HCT116 (cell line): ENCODE results near the gene ASS1. TPM values are rescaled to one million over a fixed set of nuclear protein-coding genes. Genes with fewer than 3 reads are reported as not detected.
A peak's percentile ranks its signal among the peaks of the same experiment; 100 is the strongest.

Experiments used
- ATAC-seq: fragments of 200-7000 bp; cut with Tn5 transposase; 2 replicates; pipeline ENCODE4 v1.9.1; 2020; ENCODE audit warnings: mild to moderate bottlenecking, moderate library complexity
- BruUV-seq: library from RNA; stranded (reverse); fragments of 400-500 nt; replicated peaks from 2 replicates; lab custom pipeline; 2021; lab: Mats Ljungman, UMichigan
- CTCF ChIA-PET: fragments of 300-600 bp; sonication (Branson Sonifier 250); formaldehyde crosslinking; loops from one replicate; lab custom pipeline; 2021; ENCODE audit warnings: antibody characterized with exemption; lab: Charles Lee
- POLR2A ChIA-PET: fragments of 300-600, 350-600 bp; sonication (Branson Sonifier 250); formaldehyde crosslinking; loops from one replicate; lab custom pipeline; 2021; ENCODE audit warnings: antibody characterized with exemption; lab: Charles Lee
- RAD21 ChIA-PET, 2 experiments: fragments of 300-600 bp; sonication (Branson Sonifier 250); formaldehyde crosslinking; loops; one replicate each; lab custom pipeline; 2023; ENCODE audit warnings: low total read pairs in 2 of 2; ENCODE audit not compliant: uncharacterized antibody in 2 of 2, unreplicated experiment in 2 of 2, low non-redundant PET in 1 of 2; lab: Charles Lee
- DNase-seq: peaks from one replicate; pipeline ENCODE4 v3.0.0-alpha.2; 2010; ENCODE audit warnings: low read depth, low spot score
- H2AFZ ChIP-seq: fragments of 200-600 bp; shearing (Covaris generic), sonication (generic); 2 replicates; pipeline ENCODE4 v1.6.1; 2017; ENCODE audit warnings: low read depth, mixed run types, mixed read lengths, antibody characterized with exemption, low read length; ENCODE audit not compliant: poor library complexity, severe bottlenecking
- H3K27ac ChIP-seq: 2 replicates; pipeline ENCODE4 v1.5.1; 2012; ENCODE audit warnings: low read depth, low read length
- H3K27me3 ChIP-seq: fragments of 200-600 bp; sonication (generic); 2 replicates; pipeline ENCODE4 v1.6.1; 2016; ENCODE audit warnings: mixed run types, low read length, mixed read lengths; ENCODE audit not compliant: insufficient read depth
- H3K36me3 ChIP-seq, 2 experiments: fragments of 200-500 bp in 1 of 2; fragments of 200-600 bp in 1 of 2; sonication (Bioruptor generic) in 1 of 2; sonication (generic) in 1 of 2; 2 replicates each; pipeline versions ENCODE4 v1.5.1 to v1.6.1; 2014 to 2016; ENCODE audit warnings: low read length in 2 of 2, inconsistent platforms in 1 of 2, mixed read lengths in 1 of 2, mixed run types in 1 of 2; ENCODE audit not compliant: insufficient read depth in 2 of 2, control insufficient read depth in 1 of 2
- H3K4me1 ChIP-seq, 2 experiments: fragments of 200-600 bp in 1 of 2; sonication (generic) in 1 of 2; 2 replicates each; pipeline versions ENCODE4 v1.5.1 to v1.6.1; 2012 to 2017; ENCODE audit warnings: low read length in 2 of 2, inconsistent platforms in 1 of 2, mild to moderate bottlenecking in 1 of 2, mixed read lengths in 1 of 2, mixed run types in 1 of 2, moderate library complexity in 1 of 2; ENCODE audit not compliant: insufficient read depth in 2 of 2, control insufficient read depth in 1 of 2
- H3K4me2 ChIP-seq: fragments of 200-600 bp; sonication (generic); 2 replicates; pipeline ENCODE4 v1.6.1; 2017; ENCODE audit warnings: mixed run types, low read length, mixed read lengths
- H3K4me3 ChIP-seq, 2 experiments: fragments of 200-600 bp in 1 of 2; sonication (generic) in 1 of 2; replicated peaks in 1 of 2; 2 replicates each; pipeline ENCODE4 v1.5.1; 2011 to 2016; ENCODE audit warnings: low read length in 2 of 2, control low read depth in 1 of 2, low read depth in 1 of 2, mild to moderate bottlenecking in 1 of 2, mixed read lengths in 1 of 2, mixed run types in 1 of 2
- H3K79me2 ChIP-seq: fragments of 200-600 bp; sonication (generic); 2 replicates; pipeline ENCODE4 v1.6.1; 2017; ENCODE audit warnings: mild to moderate bottlenecking, mixed run types, low read length, moderate library complexity, mixed read lengths; ENCODE audit not compliant: insufficient read depth
- H3K9ac ChIP-seq: fragments of 200-600 bp; sonication (generic); 2 replicates; pipeline ENCODE4 v1.6.1; 2016; ENCODE audit warnings: low read length, mixed read lengths
- H3K9me2 ChIP-seq: fragments of 200-600 bp; sonication (generic), shearing (Covaris generic); 2 replicates; pipeline ENCODE4 v1.6.1; 2017; ENCODE audit warnings: mixed run types, mild to moderate bottlenecking, moderate library complexity; ENCODE audit not compliant: insufficient read depth
- H3K9me3 ChIP-seq, 2 experiments: fragments of 200-500 bp in 1 of 2; fragments of 200-600 bp in 1 of 2; sonication (Bioruptor generic) in 1 of 2; sonication (generic) in 1 of 2; 2 replicates each; pipeline ENCODE4 v1.6.1; 2014 to 2017; ENCODE audit warnings: low read length in 2 of 2, mixed read lengths in 2 of 2, inconsistent platforms in 1 of 2, low read depth in 1 of 2, mild to moderate bottlenecking in 1 of 2, mixed run types in 1 of 2, moderate library complexity in 1 of 2; ENCODE audit not compliant: control insufficient read depth in 1 of 2, insufficient read depth in 1 of 2
- H4K20me1 ChIP-seq: fragments of 200-600 bp; sonication (generic), shearing (Covaris generic); 2 replicates; pipeline ENCODE4 v1.6.1; 2017; ENCODE audit warnings: mixed run types, mild to moderate bottlenecking, moderate library complexity; ENCODE audit not compliant: insufficient read depth
- CBX3 ChIP-seq: IDR thresholded peaks from 2 replicates; pipeline ENCODE4 v1.6.1; 2012; ENCODE audit warnings: low read depth
- CEBPB ChIP-seq: IDR thresholded peaks from 2 replicates; pipeline ENCODE4 v1.6.1; 2012; ENCODE audit warnings: low read depth
- EZH2 ChIP-seq: fragments of 200-600 bp; sonication (generic); IDR thresholded peaks from 2 replicates; pipeline ENCODE4 v1.6.1; 2017; ENCODE audit warnings: antibody characterized with exemption, mixed run types
- MAX ChIP-seq: IDR thresholded peaks from 2 replicates; pipeline ENCODE4 v1.6.1; 2012
- POLR2A ChIP-seq: IDR thresholded peaks from 2 replicates; pipeline ENCODE4 v1.7.0; 2011; ENCODE audit warnings: borderline replicate concordance; ENCODE audit not compliant: insufficient read depth, insufficient read length; ENCODE audit errors: extremely low read depth
- POLR2AphosphoS5 ChIP-seq: IDR thresholded peaks from 2 replicates; pipeline ENCODE4 v1.6.1; 2011; ENCODE audit warnings: mild to moderate bottlenecking, low read depth, low read length, moderate library complexity
- SP1 ChIP-seq: IDR thresholded peaks from 2 replicates; pipeline ENCODE4 v1.6.1; 2012; ENCODE audit warnings: low read depth
- YY1 ChIP-seq: IDR thresholded peaks from 2 replicates; pipeline ENCODE4 v1.6.1; 2011; ENCODE audit warnings: low read length, low read depth, moderate library complexity, mild to moderate bottlenecking; ENCODE audit not compliant: insufficient replicate concordance; ENCODE audit errors: extremely low read depth
- intact Hi-C: fragments of 100-400 bp; cut with micrococcal nuclease; formaldehyde crosslinking; loops from 2 replicates; pipeline ENCODE4 v1.10.0; 2022
- total RNA-seq: library from RNA; stranded (reverse); gene quantifications from one replicate; pipeline ENCODE4 v1.2.1, GENCODE V29; 2021; ENCODE audit not compliant: unreplicated experiment

The ASS1 gene
- total RNA-seq, 1 experiment from 2014 or later: 92.6 TPM

DNA sequence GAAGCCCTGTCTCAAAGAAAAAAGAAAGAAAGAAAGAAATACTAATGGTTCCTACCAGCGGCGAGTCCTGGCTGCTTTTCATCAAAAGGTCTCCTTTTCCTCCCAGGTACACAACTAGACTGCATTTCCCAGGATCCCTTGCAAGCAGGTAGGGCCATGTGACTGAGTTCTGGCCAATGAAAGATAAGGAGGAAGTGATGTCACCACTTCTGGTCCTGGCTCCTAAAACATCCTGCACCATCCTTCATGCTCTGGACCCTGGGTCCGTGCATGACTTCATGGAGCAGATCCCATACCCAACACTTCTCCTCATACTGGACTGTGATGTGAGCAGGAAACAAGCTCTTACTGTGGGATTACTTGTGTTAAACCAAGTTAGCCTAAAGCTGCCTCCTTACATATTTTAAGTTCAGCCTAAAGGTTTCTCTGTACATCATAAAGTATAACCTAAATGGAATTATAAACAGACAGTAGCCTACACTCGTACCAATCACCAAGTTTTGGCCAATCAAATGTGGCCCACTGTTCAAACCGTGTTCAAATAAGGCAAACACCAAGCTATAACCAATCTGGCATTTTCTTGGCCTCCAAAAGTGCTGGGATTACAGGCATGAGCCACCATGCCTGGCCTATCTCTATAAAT, 104.5 kb downstream of the ASS1 start:
- H3K4me3 ChIP-seq: peak overlapping the region; percentile 7 to 29; a peak in 3 of 4 replicates
- RAD21 ChIA-PET: no interaction called here
- no peaks in the 10 kb centered on the region for H3K79me2 ChIP-seq
- POLR2A ChIA-PET: no interaction called here
- H3K4me1 ChIP-seq: no peaks in the 10 kb centered on the region
- no peaks in the 10 kb centered on the region for H3K27me3 ChIP-seq
- CTCF ChIA-PET: no interaction called here
- H3K9me3 ChIP-seq: no peaks in the 10 kb centered on the region
- no peak overlapping the region for H3K27ac ChIP-seq
- peak overlapping the region; percentile 43 for H3K4me2 ChIP-seq
- ATAC-seq (peak; percentile 98), DNase-seq (peak; percentile 73)
- H4K20me1 ChIP-seq: no peaks in the 10 kb centered on the region
- H2AFZ ChIP-seq: no peak overlapping the region
- intact Hi-C loops: no loop called here
- H3K36me3 ChIP-seq: no peaks in the 10 kb centered on the region
- H3K9me2 ChIP-seq: no peaks in the 10 kb centered on the region
- no peak overlapping the region for H3K9ac ChIP-seq
- BruUV-seq: no TSS peak
- TF ChIP-seq POLR2AphosphoS5 (peak; percentile 56), YY1 (peak; percentile 15), CBX3 (peak; percentile 68), CEBPB (no peak), POLR2A (peak; percentile 81), MAX (no peak), SP1 (peak; percentile 56), EZH2 (no peak)

Other genes with a start within 250 kb of the ASS1 start
- gene HMCN2, start 179.2 kb upstream of the ASS1 start, total RNA-seq: 0.22 TPM
- gene FUBP3, start 134.6 kb downstream of the ASS1 start, total RNA-seq: 73.7 TPM
- 0.54 TPM for gene PRDM12, start 219.6 kb downstream of the ASS1 start, total RNA-seq
- 71.5 TPM for gene EXOSC2, start 248.8 kb downstream of the ASS1 start, total RNA-seq